Stomach (tissue), 9 donors: ENCODE results near the gene CDKN1C. TPM values are rescaled to one million over a fixed set of nuclear protein-coding genes. Genes with fewer than 3 reads are reported as not detected.

Experiments
- DNase-seq, 2 donors: peaks; one replicate each; pipeline versions ENCODE4 v3.0.0 to v3.0.0-alpha.2; 2013 to 2019
- H3K27ac ChIP-seq, 5 donors: fragments of 200-600 bp in 4 of 5; sonication (generic) in 4 of 5; one replicate each; pipeline ENCODE4 v1.5.1; 2013 to 2019; ENCODE audit warnings: mild to moderate bottlenecking in 1 of 5, moderate library complexity in 1 of 5
- H3K27me3 ChIP-seq, 3 donors: fragments of 200-600 bp; sonication (generic); one replicate each; pipeline ENCODE4 v1.5.1; 2017 to 2019; ENCODE audit warnings: mixed run types in 1 of 3
- H3K36me3 ChIP-seq, 4 donors: fragments of 200-600 bp; sonication (generic); 1 replicate in 3 of 4; 2 replicates in 1 of 4; pipeline ENCODE4 v1.5.1; 2016 to 2019
- H3K4me1 ChIP-seq, 4 donors: fragments of 200-600 bp; sonication (generic); one replicate each; pipeline ENCODE4 v1.5.1; 2016 to 2019
- H3K4me3 ChIP-seq, 4 donors: fragments of 200-600 bp; sonication (generic) in 3 of 4; one replicate each; pipeline ENCODE4 v1.5.1; 2016 to 2019; ENCODE audit warnings: mild to moderate bottlenecking in 1 of 4
- H3K9me3 ChIP-seq, 4 donors: fragments of 200-600 bp; sonication (generic); one replicate each; pipeline ENCODE4 v1.5.1; 2016 to 2019
- EP300 ChIP-seq: sonication (generic); formaldehyde crosslinking; IDR thresholded peaks from one replicate; pipeline ENCODE4 v1.6.1; 2017; ENCODE audit warnings: antibody characterized with exemption
- POLR2A ChIP-seq, 4 donors: fragments of 450-650 bp; IDR thresholded peaks; one replicate each; pipeline ENCODE4 v1.6.1; 2016; ENCODE audit warnings: antibody characterized with exemption in 4 of 4, control low read depth in 2 of 4, mild to moderate bottlenecking in 1 of 4, moderate library complexity in 1 of 4
- POLR2AphosphoS5 ChIP-seq, 3 donors: sonication (generic); formaldehyde crosslinking; IDR thresholded peaks; one replicate each; pipeline ENCODE4 v1.6.1; 2016; ENCODE audit warnings: antibody characterized with exemption in 3 of 3
- WGBS, 5 donors: extraction: QIAGEN DNeasy Blood & Tissue Kit in 3 of 5; methylation state at CpG; one replicate each; pipeline versions ENCODE4 v1.1.5 to v1.1.7; 2013 to 2018; 5-methylcytosine and 5-hydroxymethylcytosine counted together
- intact Hi-C: fragments of 100-400 bp; cut with DNase I; formaldehyde crosslinking; loops from one replicate; pipeline ENCODE4 v1.15.1; 2023; ENCODE audit warnings: low total_unique reads
- polyA plus RNA-seq, 3 donors: library from polyadenylated mRNA; stranded (reverse); fragments of 200-250 nt; gene quantifications; one replicate each; pipeline ENCODE4 v1.2.3, GENCODE V29; 2013
- total RNA-seq, 5 donors: library from RNA; depleted of rRNA; stranded (reverse); fragments of >200 nt; gene quantifications; one replicate each; pipeline versions ENCODE4 v1.1.0 to v1.2.3, GENCODE V29; 2014 to 2016
- TF ChIP-seq, protein P1 (sequence below), 7 experiments: fragments of 450-650 bp in 4 of 7; fragments of 200-600 bp in 3 of 7; sonication (generic) in 3 of 7; IDR thresholded peaks; one replicate each; pipeline ENCODE4 v1.5.1; 2016 to 2019; ENCODE audit warnings: antibody characterized with exemption in 7 of 7, control low read depth in 2 of 7, mild to moderate bottlenecking in 1 of 7
- donor health status: healthy with polysubstance abuse.
- donor health status: Bipolar disorder and iron deficiency.
- donor health status: healthy.

CDKN1C gene
- total and polyA plus RNA-seq, 8 donors = 10.5 to 99.1 (median 42.3) TPM

DNA sequence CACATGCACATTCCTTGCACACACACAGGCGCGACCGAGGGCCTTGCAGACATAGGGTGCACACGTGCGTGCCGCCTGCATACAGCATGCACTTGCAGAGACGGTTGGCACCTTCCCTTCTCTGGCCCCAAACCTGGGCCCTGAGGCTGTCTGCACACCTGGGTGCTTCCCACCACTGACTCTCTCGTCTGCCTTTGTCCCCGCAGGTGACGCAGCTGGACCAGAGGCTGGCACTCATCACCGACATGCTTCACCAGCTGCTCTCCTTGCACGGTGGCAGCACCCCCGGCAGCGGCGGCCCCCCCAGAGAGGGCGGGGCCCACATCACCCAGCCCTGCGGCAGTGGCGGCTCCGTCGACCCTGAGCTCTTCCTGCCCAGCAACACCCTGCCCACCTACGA lies 38.0 kb downstream of the CDKN1C start:
- Histone ChIP-seq H3K36me3 (peaks cover 0 to 10% (median 5%) of the 10 kb centered on the region in 4 donors), H3K4me1 (no peaks in the 10 kb centered on the region), H3K27me3 (no peaks in the 10 kb centered on the region), H3K4me3 (no peak overlapping the region), H3K9me3 (no peaks in the 10 kb centered on the region), H3K27ac (no peak overlapping the region)
- no peak for DNase-seq
- intact Hi-C loops = no loop called here
- TF ChIP-seq POLR2A (IDR thresholded peaks at IDR 0.05) (no peak), EP300 (no peak), POLR2AphosphoS5 (IDR thresholded peaks at IDR 0.05) (no peak)
- TF ChIP-seq, protein P1, sequence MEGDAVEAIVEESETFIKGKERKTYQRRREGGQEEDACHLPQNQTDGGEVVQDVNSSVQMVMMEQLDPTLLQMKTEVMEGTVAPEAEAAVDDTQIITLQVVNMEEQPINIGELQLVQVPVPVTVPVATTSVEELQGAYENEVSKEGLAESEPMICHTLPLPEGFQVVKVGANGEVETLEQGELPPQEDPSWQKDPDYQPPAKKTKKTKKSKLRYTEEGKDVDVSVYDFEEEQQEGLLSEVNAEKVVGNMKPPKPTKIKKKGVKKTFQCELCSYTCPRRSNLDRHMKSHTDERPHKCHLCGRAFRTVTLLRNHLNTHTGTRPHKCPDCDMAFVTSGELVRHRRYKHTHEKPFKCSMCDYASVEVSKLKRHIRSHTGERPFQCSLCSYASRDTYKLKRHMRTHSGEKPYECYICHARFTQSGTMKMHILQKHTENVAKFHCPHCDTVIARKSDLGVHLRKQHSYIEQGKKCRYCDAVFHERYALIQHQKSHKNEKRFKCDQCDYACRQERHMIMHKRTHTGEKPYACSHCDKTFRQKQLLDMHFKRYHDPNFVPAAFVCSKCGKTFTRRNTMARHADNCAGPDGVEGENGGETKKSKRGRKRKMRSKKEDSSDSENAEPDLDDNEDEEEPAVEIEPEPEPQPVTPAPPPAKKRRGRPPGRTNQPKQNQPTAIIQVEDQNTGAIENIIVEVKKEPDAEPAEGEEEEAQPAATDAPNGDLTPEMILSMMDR (IDR thresholded peaks at IDR 0.05) = no peak
- 73 to 89% (median 87%) methylated on average over 21 of the region's 21 CpGs for WGBS, 5 donors

DNA sequence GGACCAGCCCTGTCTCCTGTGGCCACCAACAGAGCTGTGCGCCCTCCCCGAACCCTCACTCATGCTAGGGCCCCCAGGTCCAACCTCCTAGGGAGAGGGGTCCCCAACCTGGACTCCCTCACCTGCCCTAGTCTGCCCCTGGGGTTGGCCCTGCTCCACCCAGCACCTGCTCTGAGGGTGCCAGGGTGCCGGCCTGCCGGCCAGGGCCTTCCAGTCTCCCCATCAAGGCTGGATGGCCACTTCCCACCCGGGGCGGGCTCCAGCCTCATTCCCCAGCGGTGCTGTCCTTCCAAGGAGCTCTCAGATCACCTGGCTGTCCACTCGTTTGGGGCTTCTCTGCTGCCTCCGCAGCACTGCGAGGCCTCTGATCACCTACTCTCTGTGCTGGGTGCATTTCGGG lies 39.1 kb downstream of the CDKN1C start:
- Histone ChIP-seq H3K36me3 (peaks cover 0 to 10% (median 5%) of the 10 kb centered on the region in 4 donors), H3K27ac (no peak overlapping the region), H3K9me3 (no peaks in the 10 kb centered on the region), H3K4me1 (no peaks in the 10 kb centered on the region), H3K4me3 (no peak overlapping the region), H3K27me3 (no peaks in the 10 kb centered on the region)
- TF ChIP-seq POLR2AphosphoS5 (IDR thresholded peaks at IDR 0.05) (no peak), EP300 (no peak), POLR2A (IDR thresholded peaks at IDR 0.05) (no peak)
- TF ChIP-seq, protein P1 (IDR thresholded peaks at IDR 0.05) = no peak
- no peak for DNase-seq
- 92 to 96% (median 93%) methylated on average over 4 to 11 of the region's 11 CpGs for WGBS, 5 donors
- intact Hi-C loops = no loop called here

DNA sequence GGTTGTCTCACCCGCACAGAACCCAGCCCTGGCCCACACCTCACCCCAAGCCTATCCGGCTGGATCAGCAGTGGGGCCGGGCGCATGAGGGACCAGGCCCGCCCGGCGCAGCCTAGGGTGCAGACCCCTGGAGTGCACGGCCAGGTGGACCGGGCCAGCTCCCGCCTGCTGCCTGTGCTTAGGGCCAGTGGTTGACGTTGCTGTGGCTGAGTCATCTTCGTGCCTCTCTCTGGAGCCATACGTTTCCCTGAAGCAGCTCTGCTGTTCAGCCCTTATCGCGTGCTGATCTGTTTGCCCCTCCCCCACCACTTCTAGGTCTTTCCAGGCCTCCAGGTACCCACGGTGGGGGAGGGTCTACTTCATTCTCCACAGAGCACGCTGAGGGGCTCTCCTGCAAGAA lies 39.5 kb downstream of the CDKN1C start:
- WGBS, 5 donors = 75 to 94% (median 83%) methylated on average over 12 to 17 of the region's 17 CpGs
- no peak for DNase-seq
- Histone ChIP-seq H3K4me1 (no peaks in the 10 kb centered on the region), H3K27ac (no peak overlapping the region), H3K4me3 (no peak overlapping the region), H3K36me3 (peaks cover 0 to 10% (median 5%) of the 10 kb centered on the region in 4 donors), H3K27me3 (no peaks in the 10 kb centered on the region), H3K9me3 (no peaks in the 10 kb centered on the region)
- TF ChIP-seq, protein P1 (IDR thresholded peaks at IDR 0.05) = no peak
- intact Hi-C loops = no loop called here

DNA sequence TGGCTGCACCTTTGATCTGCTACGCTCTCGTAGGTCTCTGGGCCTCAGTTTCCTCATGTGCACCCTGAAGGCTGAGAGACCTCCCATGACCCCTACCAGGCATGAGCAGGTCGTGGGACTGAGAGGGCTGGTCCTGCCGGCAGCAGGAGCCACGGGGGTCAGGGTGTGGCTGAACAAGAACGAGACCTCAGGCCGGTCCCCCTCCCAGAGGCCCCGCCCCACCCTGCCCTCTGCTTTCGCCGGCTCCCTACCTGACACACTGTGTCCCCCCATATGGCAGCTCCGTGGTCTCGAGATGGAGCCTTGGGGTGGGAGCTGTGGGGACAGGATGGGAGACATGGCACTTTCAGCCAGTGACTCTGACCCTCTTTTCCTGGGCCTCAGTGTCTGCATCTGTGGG lies 40.6 kb downstream of the CDKN1C start:
- Histone ChIP-seq H3K4me1 (no peaks in the 10 kb centered on the region), H3K9me3 (no peaks in the 10 kb centered on the region), H3K27ac (no peak overlapping the region), H3K36me3 (peaks cover 0 to 10% (median 5%) of the 10 kb centered on the region in 4 donors), H3K4me3 (no peak overlapping the region), H3K27me3 (no peaks in the 10 kb centered on the region)
- intact Hi-C loops = no loop called here
- no peak for DNase-seq
- 83 to 88% (median 85%) methylated on average over 10 to 12 of the region's 12 CpGs for WGBS, 5 donors
- TF ChIP-seq POLR2A (IDR thresholded peaks at IDR 0.05) = no peak
- TF ChIP-seq EP300 = no peak
- TF ChIP-seq, protein P1 (IDR thresholded peaks at IDR 0.05) = no peak
- TF ChIP-seq POLR2AphosphoS5 (IDR thresholded peaks at IDR 0.05) = no peak
